HepG2 (cell line): Measurements from ENCODE around the gene CALD1. TPM values are rescaled to one million over a fixed set of nuclear protein-coding genes. Genes with fewer than 3 reads are reported as not detected.

Experiments
- ARID2 ChIP-seq: sonication (generic); formaldehyde crosslinking; IDR thresholded peaks from 2 replicates; pipeline ENCODE4 v1.8.1; 2022; ENCODE audit warnings: mild to moderate bottlenecking, missing genetic modification reagents, borderline replicate concordance
- ASH2L ChIP-seq: fragments of 300-600, 200-600 bp; sonication (generic); IDR thresholded peaks from 2 replicates; pipeline ENCODE4 v1.7.0; 2017; ENCODE audit warnings: low read depth, mild to moderate bottlenecking, moderate library complexity, mixed read lengths, low read length; ENCODE audit not compliant: insufficient read length
- BATF2 ChIP-seq: sonication (generic); formaldehyde crosslinking; IDR thresholded peaks from 2 replicates; pipeline ENCODE4 v1.8.0; 2022; ENCODE audit warnings: mild to moderate bottlenecking, missing genetic modification reagents, moderate library complexity
- FOSL1 ChIP-seq: sonication (generic); formaldehyde crosslinking; IDR thresholded peaks from 2 replicates; pipeline ENCODE4 v1.9.0; 2021; ENCODE audit warnings: missing genetic modification reagents, borderline replicate concordance
- FOXO4 ChIP-seq: sonication (generic); formaldehyde crosslinking; conservative IDR thresholded peaks from 2 replicates; pipeline ENCODE4 v1.8.1; 2023; ENCODE audit warnings: missing genetic modification reagents
- GTF2F1 ChIP-seq: fragments of 150-350 bp; IDR thresholded peaks from 2 replicates; pipeline ENCODE4 v1.6.1; 2014; ENCODE audit warnings: low read length
- NFIB ChIP-seq: sonication (generic); formaldehyde crosslinking; IDR thresholded peaks from 2 replicates; pipeline ENCODE4 v1.9.0; 2021; ENCODE audit warnings: missing genetic modification reagents, mild to moderate bottlenecking, borderline replicate concordance
- NFIC ChIP-seq: IDR thresholded peaks from 2 replicates; pipeline ENCODE4 v1.6.1; 2012; ENCODE audit warnings: mild to moderate bottlenecking, low read length, inconsistent platforms
- SOX13 ChIP-seq, 3 experiments: fragments of 450-650 bp in 1 of 3; sonication (generic) in 1 of 3; formaldehyde crosslinking in 1 of 3; IDR thresholded peaks in 2 of 3; conservative IDR thresholded peaks in 1 of 3; 2 replicates each; pipeline versions ENCODE4 v1.5.0 to v1.6.1; 2016 to 2020; ENCODE audit warnings: antibody characterized with exemption in 1 of 3, mild to moderate bottlenecking in 1 of 3, missing compliant biosample characterization in 1 of 3, missing genetic modification reagents in 1 of 3, moderate library complexity in 1 of 3
- SOX6 ChIP-seq, 2 experiments: fragments of 450-650 bp in 1 of 2; sonication (generic) in 1 of 2; formaldehyde crosslinking in 1 of 2; IDR thresholded peaks; 2 replicates each; pipeline versions ENCODE4 v1.4.0 to v1.6.1; 2017 to 2020; ENCODE audit warnings: antibody characterized with exemption in 1 of 2, mild to moderate bottlenecking in 1 of 2, missing genetic modification reagents in 1 of 2
- TBX2 ChIP-seq: sonication (generic); formaldehyde crosslinking; IDR thresholded peaks from 2 replicates; pipeline ENCODE4 v1.5.0; 2020; ENCODE audit warnings: missing genetic modification reagents, mild to moderate bottlenecking, borderline replicate concordance
- TBX3 ChIP-seq: fragments of 450-650 bp; IDR thresholded peaks from 2 replicates; pipeline ENCODE4 v1.6.1; 2017; ENCODE audit warnings: antibody characterized with exemption, mild to moderate bottlenecking, inconsistent platforms, borderline replicate concordance
- TGIF2 ChIP-seq: IDR thresholded peaks from 2 replicates; pipeline ENCODE4 v1.6.1; 2016; ENCODE audit warnings: control low read depth, missing compliant biosample characterization
- U2AF1 ChIP-seq: fragments of 200-400 bp; formaldehyde crosslinking; optimal IDR thresholded peaks from 2 replicates; pipeline ENCODE3; 2017; ENCODE audit warnings: mild to moderate bottlenecking, low read depth, low read length
- ZBTB34 ChIP-seq: sonication (generic); formaldehyde crosslinking; IDR thresholded peaks from 2 replicates; pipeline ENCODE4 v1.8.0; 2022; ENCODE audit warnings: mild to moderate bottlenecking, missing genetic modification reagents
- ZBTB46 ChIP-seq: sonication (generic); formaldehyde crosslinking; IDR thresholded peaks from 2 replicates; pipeline ENCODE4 v1.4.0; 2020; ENCODE audit warnings: mild to moderate bottlenecking, missing genetic modification reagents, borderline replicate concordance
- ZNF329 ChIP-seq: sonication (generic); formaldehyde crosslinking; IDR thresholded peaks from 2 replicates; pipeline ENCODE4 v1.9.0; 2021; ENCODE audit warnings: low read depth, mild to moderate bottlenecking, missing genetic modification reagents
- ZNF501 ChIP-seq: sonication (generic); formaldehyde crosslinking; IDR thresholded peaks from 2 replicates; pipeline ENCODE4 v1.5.1; 2020; ENCODE audit warnings: mild to moderate bottlenecking, moderate library complexity, missing genetic modification reagents
- ZNF574 ChIP-seq: sonication (generic); formaldehyde crosslinking; IDR thresholded peaks from 2 replicates; pipeline ENCODE4 v1.4.0; 2020; ENCODE audit warnings: missing genetic modification reagents
- ZNF629 ChIP-seq: sonication (generic); formaldehyde crosslinking; conservative IDR thresholded peaks from 2 replicates; pipeline ENCODE4 v1.5.0; 2020; ENCODE audit warnings: missing genetic modification reagents
- ZNF792 ChIP-seq: IDR thresholded peaks from 2 replicates; pipeline ENCODE4 v1.6.1; 2016
- polyA plus RNA-seq, 8 experiments: library from polyadenylated mRNA; depleted of rRNA in 3 of 8; stranded (reverse) in 7 of 8; unstranded in 1 of 8; fragments of >200 nt; fragmentation: Illumina TruSeq in 4 of 8; extraction: Trizol in 4 of 8; gene quantifications; 2 replicates each; pipeline versions ENCODE4 v1.2.1 to v1.2.3, GENCODE V29; 2011 to 2016; ENCODE audit warnings: low read depth in 4 of 8, missing spikeins in 1 of 8, mixed read lengths in 1 of 8; ENCODE audit not compliant: insufficient read depth in 1 of 8
- total RNA-seq, 5 experiments: library from RNA; depleted of rRNA; stranded (reverse); fragments of >200 nt; fragmentation: Illumina TruSeq; extraction: Trizol; gene quantifications; 2 replicates each; pipeline ENCODE4 v1.2.3, GENCODE V29; 2016; ENCODE audit warnings: low read depth in 1 of 5

Gene CALD1
- total and polyA plus RNA-seq, 2 of the 13 experiments (the other 11 are each of a cell fraction or from before 2014, with no cell fraction given): 53.0 to 112 TPM

- no peak for TF ChIP-seq BATF2 (CRISPR knock-in tag)
- no peak for TF ChIP-seq NFIB (CRISPR knock-in tag)
- TF ChIP-seq ZBTB34 (CRISPR knock-in tag): peak; percentile 49; the same call in 1 of the 2 replicates
- TF ChIP-seq GTF2F1: no peak
- peak; percentile 45; the same call in 1 of the 2 replicates for TF ChIP-seq ZNF501 (CRISPR knock-in tag)
- no peak for TF ChIP-seq SOX6 (IDR thresholded peaks at IDR 0.05)
- peak; percentile 91 for TF ChIP-seq SOX6 (CRISPR knock-in tag; IDR thresholded peaks at IDR 0.05)
- no peak for TF ChIP-seq U2AF1
- TF ChIP-seq ZNF574 (CRISPR knock-in tag): peak; percentile 35; the same call in 1 of the 2 replicates
- no peak for TF ChIP-seq FOXO4 (CRISPR knock-in tag)
- no peak for TF ChIP-seq ZBTB46
- no peak for TF ChIP-seq FOSL1 (CRISPR knock-in tag)
- peak; percentile 37; the same call in 1 of the 2 replicates for TF ChIP-seq TBX2 (CRISPR knock-in tag)
- no peak for TF ChIP-seq TGIF2
- no peak for TF ChIP-seq NFIC
- TF ChIP-seq ZNF629 (CRISPR knock-in tag): no peak
- peak; percentile 96 for TF ChIP-seq ASH2L
- TF ChIP-seq ARID2 (CRISPR knock-in tag): peak; percentile 44; the same call in 1 of the 2 replicates
- no peak for TF ChIP-seq ZNF329 (CRISPR knock-in tag)
- no peak for TF ChIP-seq SOX13 (IDR thresholded peaks at IDR 0.05)
- peak in 1 of 2 experiments; percentile 78; a peak in 2 of 4 replicates for TF ChIP-seq SOX13 (CRISPR knock-in tag; conservative IDR thresholded peaks at IDR 0.05 in 1 of 2, IDR thresholded peaks at IDR 0.05 in 1 of 2)
- TF ChIP-seq TBX3: peak; percentile 24; the same call in 1 of the 2 replicates
- TF ChIP-seq ZNF792: peak; percentile 73
Measured at GRCh38 chr7:134901389-134902020, 122.1 kb downstream of the CALD1 start (continued).
